HUES64 (cell line): Measurements from ENCODE around the gene TMEM69. TPM values are rescaled to one million over a fixed set of nuclear protein-coding genes. Genes with fewer than 3 reads are reported as not detected.

Experiments used
- H3K27ac ChIP-seq: 2 replicates; pipeline ENCODE4 v1.7.0; 2013; ENCODE audit warnings: low read depth, low read length, inconsistent platforms
- H3K27me3 ChIP-seq: 2 replicates; pipeline ENCODE4 v1.6.1; 2013; ENCODE audit warnings: mild to moderate bottlenecking, low read length; ENCODE audit not compliant: insufficient read depth
- H3K36me3 ChIP-seq: 2 replicates; pipeline ENCODE4 v1.6.1; 2013; ENCODE audit warnings: mild to moderate bottlenecking, low read length; ENCODE audit not compliant: insufficient read depth
- H3K4me1 ChIP-seq: 2 replicates; pipeline ENCODE4 v1.6.1; 2013; ENCODE audit warnings: mild to moderate bottlenecking, low read length, moderate library complexity; ENCODE audit not compliant: insufficient read depth
- H3K4me3 ChIP-seq: 2 replicates; pipeline ENCODE4 v1.5.1; 2013; ENCODE audit warnings: mild to moderate bottlenecking, low read length, moderate library complexity
- H3K9ac ChIP-seq: 2 replicates; pipeline ENCODE4 v1.6.1; 2013; ENCODE audit warnings: mild to moderate bottlenecking, low read depth, low read length
- H3K9me3 ChIP-seq: 2 replicates; pipeline ENCODE4 v1.6.1; 2013; ENCODE audit warnings: low read depth, low read length; ENCODE audit not compliant: insufficient read depth
- WGBS: fragments of 150-250, 120-280 bp; methylation state at CpG from one replicate; pipeline ENCODE4 v1.1.7; 2013; ENCODE audit warnings: missing lambda C conversion rate; 5-methylcytosine and 5-hydroxymethylcytosine counted together
- polyA plus RNA-seq, 2 experiments: library from polyadenylated mRNA; stranded (reverse); fragments of 50-300 nt; gene quantifications; one replicate each; pipeline ENCODE4 v1.2.3, GENCODE V29; 2013

Gene TMEM69, protein sequence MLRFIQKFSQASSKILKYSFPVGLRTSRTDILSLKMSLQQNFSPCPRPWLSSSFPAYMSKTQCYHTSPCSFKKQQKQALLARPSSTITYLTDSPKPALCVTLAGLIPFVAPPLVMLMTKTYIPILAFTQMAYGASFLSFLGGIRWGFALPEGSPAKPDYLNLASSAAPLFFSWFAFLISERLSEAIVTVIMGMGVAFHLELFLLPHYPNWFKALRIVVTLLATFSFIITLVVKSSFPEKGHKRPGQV
- polyA plus RNA-seq (2013, experiment 1 of 2), result 48.2 TPM
- polyA plus RNA-seq (2013, experiment 2 of 2), result 54.5 TPM

GRCh38 chr1:45687754-45688740 lies at the start of gene TMEM69:
Gene TMEM69, plus strand, starts transcription at chr1:45688181. Its CDS starts 2,888 bp downstream, at chr1:45691069.
- Histone ChIP-seq H3K9me3 (no peaks in the 10 kb centered on the region), H3K27ac (peak within 1 kb of the TSS; percentile 88), H3K9ac (peak within 1 kb of the TSS; percentile 89), H3K4me3 (peak within 1 kb of the TSS; percentile 79), H3K27me3 (no peaks in the 10 kb centered on the region), H3K4me1 (peaks cover 6% of the 10 kb centered on the region; the same call in 1 of the 2 replicates), H3K36me3 (peaks cover 20% of the 10 kb centered on the region)
- WGBS, result 4% methylated on average over 22 of the region's 24 CpGs

GRCh38 chr1:45640293-45640692 lies 47.7 kb upstream of the TMEM69 start:
- H3K9ac ChIP-seq, result no peak overlapping the region
- no peak overlapping the region for H3K4me3 ChIP-seq
- H3K9me3 ChIP-seq, result no peaks in the 10 kb centered on the region
- WGBS, result 94% methylated on average over 1 of the region's 1 CpG
- H3K4me1 ChIP-seq, result no peaks in the 10 kb centered on the region
- peaks cover 98% of the 10 kb centered on the region for H3K36me3 ChIP-seq
- H3K27ac ChIP-seq, result no peak overlapping the region
- no peaks in the 10 kb centered on the region for H3K27me3 ChIP-seq

- Histone ChIP-seq H3K4me3 (no peak overlapping the region), H3K9ac (no peak overlapping the region), H3K27ac (no peak overlapping the region), H3K9me3 (no peaks in the 10 kb centered on the region), H3K4me1 (no peaks in the 10 kb centered on the region), H3K36me3 (peaks cover 94% of the 10 kb centered on the region), H3K27me3 (no peaks in the 10 kb centered on the region)
- WGBS, result 92% methylated on average over 5 of the region's 5 CpGs
Observed at GRCh38 chr1:45643321-45643720, 44.7 kb upstream of the TMEM69 start.

DNA sequence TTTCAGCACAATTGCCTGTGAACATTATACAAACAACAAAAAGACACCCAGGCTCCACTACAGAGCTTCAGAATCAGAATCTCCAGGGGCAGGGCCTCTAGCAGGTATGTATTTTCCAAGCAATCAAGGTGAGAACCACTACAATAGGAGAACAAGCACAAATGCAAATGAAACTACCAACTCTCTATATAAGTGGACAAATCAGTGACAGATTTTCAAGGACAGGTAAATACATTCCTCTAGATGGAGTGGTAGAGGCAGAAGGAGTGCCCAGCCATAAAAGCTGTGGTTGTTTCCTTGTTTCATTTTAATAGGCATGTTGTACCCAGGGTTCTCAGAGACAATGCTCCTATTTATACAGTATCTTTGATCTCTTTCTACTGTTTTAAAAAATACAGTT lies 44.0 kb upstream of the TMEM69 start:
- Histone ChIP-seq H3K27me3 (no peaks in the 10 kb centered on the region), H3K4me1 (no peaks in the 10 kb centered on the region), H3K36me3 (peaks cover 94% of the 10 kb centered on the region), H3K4me3 (no peak overlapping the region), H3K27ac (no peak overlapping the region), H3K9me3 (no peaks in the 10 kb centered on the region), H3K9ac (no peak overlapping the region)

DNA sequence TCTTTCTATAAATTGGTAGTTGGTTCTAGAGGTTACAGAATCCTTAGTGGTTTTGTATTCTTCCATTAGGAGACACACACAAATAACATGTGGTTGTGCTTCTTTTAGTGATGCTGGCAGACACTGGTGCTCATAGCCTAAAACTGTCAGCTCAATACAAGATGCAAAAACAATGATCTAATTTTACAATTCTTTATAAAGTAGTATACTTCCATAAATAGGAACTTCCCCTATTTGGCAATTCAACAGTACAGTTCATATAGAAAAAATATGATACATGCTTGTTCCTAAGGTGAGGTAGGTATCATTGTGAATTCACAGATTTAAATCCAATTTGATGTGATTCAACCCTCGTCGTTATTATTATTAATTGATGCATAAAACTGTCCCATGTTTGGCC lies 43.3 kb upstream of the TMEM69 start:
- Histone ChIP-seq H3K4me3 (no peak overlapping the region), H3K9me3 (no peaks in the 10 kb centered on the region), H3K4me1 (no peaks in the 10 kb centered on the region), H3K27me3 (no peaks in the 10 kb centered on the region), H3K9ac (no peak overlapping the region), H3K27ac (no peak overlapping the region), H3K36me3 (peaks cover 94% of the 10 kb centered on the region)
- 100% methylated on average over 2 of the region's 2 CpGs for WGBS

DNA sequence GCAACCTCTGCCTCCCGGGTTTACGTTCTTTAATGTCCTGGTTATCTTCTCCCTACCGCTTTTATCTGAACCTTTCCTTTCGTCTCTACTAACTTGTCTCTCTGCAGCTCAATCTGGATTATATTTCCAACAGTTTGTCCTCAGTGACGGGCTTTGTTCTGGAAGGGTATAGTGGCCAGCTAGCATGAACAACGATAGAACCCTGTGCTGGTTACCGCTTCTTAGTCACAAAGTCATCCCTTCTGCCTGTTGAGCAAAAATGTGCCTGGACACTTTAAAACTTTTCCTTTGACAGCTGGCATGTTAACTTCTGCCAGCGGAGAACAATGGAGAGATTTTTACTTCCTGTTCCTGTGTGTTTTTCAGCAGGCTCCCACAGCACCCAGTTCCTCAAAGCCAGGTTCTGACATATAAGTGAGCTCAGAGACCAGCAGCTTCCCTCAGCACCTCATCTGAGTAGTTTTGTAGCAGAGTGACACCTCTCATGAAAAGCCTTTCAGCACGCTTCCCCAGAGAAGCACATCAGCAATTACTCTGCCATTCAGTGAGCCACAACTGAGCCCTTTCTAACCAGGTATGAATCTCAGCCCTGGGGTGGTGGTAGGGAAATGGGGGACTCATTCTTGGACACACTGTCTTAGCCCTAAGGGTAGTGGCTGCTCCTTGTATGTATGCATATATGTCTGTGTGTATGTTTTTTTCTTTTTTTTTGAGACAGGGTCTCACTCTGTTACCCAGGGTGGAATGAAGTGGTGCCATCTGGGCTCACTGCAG lies 40.5 kb upstream of the TMEM69 start:
- no peak overlapping the region for H3K27ac ChIP-seq
- peaks cover 94% of the 10 kb centered on the region for H3K36me3 ChIP-seq
- 95% methylated on average over 9 of the region's 9 CpGs for WGBS
- H3K27me3 ChIP-seq, result no peaks in the 10 kb centered on the region
- no peak overlapping the region for H3K9ac ChIP-seq
- H3K9me3 ChIP-seq, result no peaks in the 10 kb centered on the region
- H3K4me3 ChIP-seq, result no peak overlapping the region
- no peaks in the 10 kb centered on the region for H3K4me1 ChIP-seq

DNA sequence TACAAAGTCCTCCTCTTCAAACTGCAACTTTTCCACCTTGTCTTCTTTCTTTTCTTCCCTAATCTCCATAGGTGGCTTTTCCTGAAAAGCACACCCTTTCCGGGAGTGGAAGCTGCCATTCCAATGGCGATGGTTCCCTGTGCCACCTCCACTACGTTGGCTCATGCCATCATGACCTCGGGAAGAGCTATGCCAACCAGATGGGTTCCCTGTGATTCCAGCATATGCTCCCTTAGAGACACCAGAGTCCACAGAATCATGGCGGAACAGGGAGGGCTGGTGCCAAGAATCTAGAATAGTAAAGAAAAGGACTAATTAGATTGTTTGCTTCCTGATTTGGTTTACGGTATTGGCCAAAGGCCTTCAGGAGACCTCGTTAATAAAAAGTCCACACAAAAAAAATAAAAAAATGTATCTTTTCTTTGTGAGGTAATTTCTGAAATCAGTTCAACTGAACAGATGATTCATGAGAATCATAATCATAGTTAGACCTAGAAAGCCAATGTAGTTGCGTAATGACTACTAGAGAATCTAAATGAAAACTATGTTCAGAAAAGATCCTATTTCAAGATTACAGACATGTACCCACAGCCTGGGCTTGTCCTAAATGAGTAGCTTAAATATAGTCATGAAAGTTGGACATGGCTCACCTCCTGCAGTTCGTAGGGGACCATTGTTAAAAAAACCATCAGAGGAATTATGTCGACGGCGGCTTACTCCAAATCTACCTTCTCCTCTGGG lies 33.3 kb upstream of the TMEM69 start:
- no peak overlapping the region for H3K4me3 ChIP-seq
- H3K27ac ChIP-seq, result no peak overlapping the region
- H3K27me3 ChIP-seq, result no peaks in the 10 kb centered on the region
- no peak overlapping the region for H3K9ac ChIP-seq
- peaks cover 100% of the 10 kb centered on the region for H3K36me3 ChIP-seq
- H3K9me3 ChIP-seq, result no peaks in the 10 kb centered on the region
- no peaks in the 10 kb centered on the region for H3K4me1 ChIP-seq
- WGBS, result 95% methylated on average over 10 of the region's 12 CpGs

- no peaks in the 10 kb centered on the region for H3K9me3 ChIP-seq
- H3K4me3 ChIP-seq, result no peak overlapping the region
- H3K4me1 ChIP-seq, result no peaks in the 10 kb centered on the region
- no peak overlapping the region for H3K9ac ChIP-seq
- 99% methylated on average over 3 of the region's 3 CpGs for WGBS
- H3K36me3 ChIP-seq, result peaks cover 99% of the 10 kb centered on the region
- H3K27me3 ChIP-seq, result no peaks in the 10 kb centered on the region
- no peak overlapping the region for H3K27ac ChIP-seq
Observed at GRCh38 chr1:45656573-45657226, 31.3 kb upstream of the TMEM69 start.

GRCh38 chr1:45658171-45658570 lies 29.8 kb upstream of the TMEM69 start:
- WGBS, result 94% methylated on average over 2 of the region's 2 CpGs
- Histone ChIP-seq H3K27me3 (no peaks in the 10 kb centered on the region), H3K4me1 (no peaks in the 10 kb centered on the region), H3K36me3 (peaks cover 84% of the 10 kb centered on the region), H3K9ac (no peak overlapping the region), H3K9me3 (no peaks in the 10 kb centered on the region), H3K27ac (no peak overlapping the region), H3K4me3 (no peak overlapping the region)

GRCh38 chr1:45659222-45659621 lies 28.8 kb upstream of the TMEM69 start:
- Histone ChIP-seq H3K36me3 (peaks cover 74% of the 10 kb centered on the region), H3K9ac (no peak overlapping the region), H3K4me3 (no peak overlapping the region), H3K27ac (no peak overlapping the region), H3K4me1 (no peaks in the 10 kb centered on the region), H3K27me3 (no peaks in the 10 kb centered on the region), H3K9me3 (no peaks in the 10 kb centered on the region)
- WGBS, result 100% methylated on average over 2 of the region's 2 CpGs
